Neuronal stem cell (in vitro differentiated cells): ENCODE results near the gene SLC2A10.
A peak's percentile ranks its signal among the peaks of the same experiment; 100 is the strongest.

Source experiments
- DNase-seq: peaks from one replicate; pipeline ENCODE4 v3.0.0-alpha.2; 2013; ENCODE audit warnings: low spot score
- H2AFZ ChIP-seq: one replicate; pipeline ENCODE4 v1.6.1; 2013; ENCODE audit warnings: mild to moderate bottlenecking, low read length, inconsistent platforms
- H2AK5ac ChIP-seq: 2 replicates; pipeline ENCODE4 v1.6.1; 2013; ENCODE audit warnings: low read depth, mild to moderate bottlenecking, inconsistent platforms, low read length, moderate library complexity, mixed read lengths
- H2BK120ac ChIP-seq: 2 replicates; pipeline ENCODE4 v1.6.1; 2013; ENCODE audit warnings: low read depth, mild to moderate bottlenecking, inconsistent platforms, low read length, moderate library complexity, mixed read lengths
- H2BK12ac ChIP-seq: one replicate; pipeline ENCODE4 v1.6.1; 2013; ENCODE audit warnings: low read length, inconsistent platforms
- H2BK15ac ChIP-seq: 2 replicates; pipeline ENCODE4 v1.6.1; 2013; ENCODE audit warnings: mild to moderate bottlenecking, low read length, inconsistent platforms, mixed read lengths
- H2BK5ac ChIP-seq: one replicate; pipeline ENCODE4 v1.6.1; 2013; ENCODE audit warnings: inconsistent platforms, mild to moderate bottlenecking, low read length, moderate library complexity
- H3K14ac ChIP-seq: one replicate; pipeline ENCODE4 v1.6.1; 2013; ENCODE audit warnings: low read length, inconsistent platforms
- H3K18ac ChIP-seq: 2 replicates; pipeline ENCODE4 v1.6.1; 2013; ENCODE audit warnings: low read length, inconsistent platforms
- H3K23ac ChIP-seq: 2 replicates; pipeline ENCODE4 v1.6.1; 2013; ENCODE audit warnings: low read depth, mild to moderate bottlenecking, mixed read lengths, low read length, inconsistent platforms; ENCODE audit not compliant: poor library complexity
- H3K27ac ChIP-seq: replicated peaks from 3 replicates; pipeline ENCODE4 v1.5.1; 2013; ENCODE audit warnings: low read length, inconsistent platforms
- H3K27me3 ChIP-seq, 3 experiments: 2 replicates each; pipeline ENCODE4 v1.6.1; 2013; ENCODE audit warnings: low read length in 3 of 3, mild to moderate bottlenecking in 2 of 3, inconsistent platforms in 1 of 3, low read depth in 1 of 3, mixed read lengths in 1 of 3, moderate library complexity in 1 of 3; ENCODE audit not compliant: control insufficient read depth in 3 of 3, insufficient read depth in 3 of 3
- H3K36me3 ChIP-seq, 2 donors: replicated peaks in 1 of 2; 2 replicates each; pipeline ENCODE4 v1.6.1; 2013; ENCODE audit warnings: low read length in 2 of 2; ENCODE audit not compliant: control insufficient read depth in 2 of 2, insufficient read depth in 2 of 2
- H3K4ac ChIP-seq: 2 replicates; pipeline ENCODE4 v1.6.1; 2013; ENCODE audit warnings: inconsistent platforms, mild to moderate bottlenecking, low read length, moderate library complexity
- H3K4me1 ChIP-seq, 2 donors: 1 replicate in 1 of 2; 2 replicates in 1 of 2; pipeline ENCODE4 v1.6.1; 2013; ENCODE audit warnings: low read length in 2 of 2, low read depth in 1 of 2; ENCODE audit not compliant: control insufficient read depth in 2 of 2, insufficient read depth in 1 of 2
- H3K4me2 ChIP-seq: one replicate; pipeline ENCODE4 v1.6.1; 2013; ENCODE audit warnings: mild to moderate bottlenecking, low read length, inconsistent platforms; ENCODE audit not compliant: insufficient read depth, poor library complexity, severe bottlenecking
- H3K4me3 ChIP-seq, 2 donors: 2 replicates each; pipeline ENCODE4 v1.5.1; 2013; ENCODE audit warnings: low read length in 2 of 2, mild to moderate bottlenecking in 2 of 2, inconsistent platforms in 1 of 2, moderate library complexity in 1 of 2
- H3K79me1 ChIP-seq: one replicate; pipeline ENCODE4 v1.6.1; 2013; ENCODE audit warnings: low read depth, mild to moderate bottlenecking, inconsistent platforms, low read length, moderate library complexity
- H3K9ac ChIP-seq: one replicate; pipeline ENCODE4 v1.6.1; 2013; ENCODE audit warnings: mild to moderate bottlenecking, low read depth, low read length, inconsistent platforms; ENCODE audit not compliant: poor library complexity
- H3K9me3 ChIP-seq, 2 donors: replicated peaks in 1 of 2; 2 replicates each; pipeline versions ENCODE3 to v1.6.1; 2013; ENCODE audit warnings: low read length in 2 of 2, mild to moderate bottlenecking in 2 of 2, inconsistent platforms in 1 of 2, low read depth in 1 of 2, mixed read lengths in 1 of 2, moderate library complexity in 1 of 2; ENCODE audit not compliant: control insufficient read depth in 2 of 2, insufficient read depth in 1 of 2
- H4K8ac ChIP-seq: one replicate; pipeline ENCODE4 v1.6.1; 2013; ENCODE audit warnings: low read depth, mild to moderate bottlenecking, inconsistent platforms, low read length, moderate library complexity
- H4K91ac ChIP-seq: one replicate; pipeline ENCODE4 v1.6.1; 2013; ENCODE audit warnings: low read length, low read depth, mild to moderate bottlenecking, inconsistent platforms; ENCODE audit not compliant: poor library complexity
- WGBS, 2 donors: extraction: QIAGEN DNeasy Blood & Tissue Kit; methylation state at CpG; one replicate each; pipeline ENCODE4 v1.1.7; 2013; ENCODE audit warnings: missing lambda C conversion rate in 2 of 2, mixed read lengths in 1 of 2; ENCODE audit not compliant: insufficient read length in 2 of 2, insufficient replicate concordance in 1 of 2; ENCODE audit errors: extremely low coverage in 2 of 2; 5-methylcytosine and 5-hydroxymethylcytosine counted together

Gene SLC2A10

DNA sequence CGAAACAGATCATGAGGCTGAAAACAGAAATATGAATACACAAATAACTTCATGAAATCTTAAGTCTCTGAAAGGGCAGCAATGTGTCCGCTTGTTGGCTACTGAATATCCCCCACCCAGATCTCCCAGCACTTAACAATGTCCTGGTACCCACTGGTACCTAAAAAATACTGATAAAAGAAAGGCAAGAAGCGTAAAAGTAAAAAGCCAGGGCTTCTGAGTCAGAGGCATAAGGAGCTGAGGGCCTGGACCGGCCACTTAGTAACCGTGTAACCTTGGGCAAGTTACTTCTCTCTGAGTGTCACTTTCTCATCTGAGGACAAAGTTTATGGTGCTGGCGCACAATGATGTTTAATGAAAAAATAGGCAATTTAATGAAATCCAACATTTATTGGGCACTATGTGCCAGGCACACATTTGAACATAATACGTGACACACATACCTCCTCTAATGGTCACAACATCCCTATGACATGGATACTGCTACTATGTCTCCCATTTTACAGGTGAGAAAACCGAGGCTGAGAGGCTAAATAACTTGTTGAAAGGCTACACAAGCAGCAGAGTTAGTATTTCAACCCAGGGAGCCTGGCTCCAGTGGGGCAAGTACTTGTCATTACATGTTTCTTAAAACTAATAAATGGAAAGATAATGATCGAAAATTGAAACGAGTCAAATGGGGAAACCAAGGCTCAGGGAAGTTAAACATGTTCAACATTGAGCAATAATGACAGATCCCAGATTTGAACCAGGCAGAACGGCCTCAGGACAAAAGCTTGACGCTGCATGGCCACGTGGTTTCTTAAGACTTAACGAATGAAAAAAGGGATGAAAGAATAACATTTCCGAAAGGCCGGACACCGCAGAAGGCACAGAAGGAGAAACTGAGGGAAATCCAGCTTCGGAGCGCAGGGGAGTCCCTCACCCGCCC, 21.0 kb upstream of the SLC2A10 start:
- DNase-seq: no peak
- Histone ChIP-seq H3K36me3 (peaks cover 9 to 30% of the 10 kb centered on the region in 2 donors), H2AFZ (peak overlapping the region; percentile 86), H3K4me3 (peak overlapping the region; percentile 66 to 97), H3K23ac (peak overlapping the region; percentile 94), H3K27ac (peak overlapping the region; percentile 97), H3K9ac (peak overlapping the region; percentile 98), H3K4me1 (peaks cover 11 to 12% of the 10 kb centered on the region in 2 donors), H3K4ac (no peak overlapping the region), H4K91ac (no peak overlapping the region), H3K18ac (peak overlapping the region; percentile 97), H2BK5ac (peak overlapping the region; percentile 89), H2BK12ac (no peak overlapping the region), H2BK15ac (no peak overlapping the region), H3K14ac (peak overlapping the region; percentile 65), H3K79me1 (peaks cover 4% of the 10 kb centered on the region), H3K4me2 (peak overlapping the region; percentile 63), H3K27me3 (no peaks in the 10 kb centered on the region), H3K9me3 (no peaks in the 10 kb centered on the region), H4K8ac (no peak overlapping the region), H2AK5ac (no peak overlapping the region), H2BK120ac (no peak overlapping the region)
- WGBS, 2 donors: no CpG with 5 or more reads among the region's 20 CpGs

DNA sequence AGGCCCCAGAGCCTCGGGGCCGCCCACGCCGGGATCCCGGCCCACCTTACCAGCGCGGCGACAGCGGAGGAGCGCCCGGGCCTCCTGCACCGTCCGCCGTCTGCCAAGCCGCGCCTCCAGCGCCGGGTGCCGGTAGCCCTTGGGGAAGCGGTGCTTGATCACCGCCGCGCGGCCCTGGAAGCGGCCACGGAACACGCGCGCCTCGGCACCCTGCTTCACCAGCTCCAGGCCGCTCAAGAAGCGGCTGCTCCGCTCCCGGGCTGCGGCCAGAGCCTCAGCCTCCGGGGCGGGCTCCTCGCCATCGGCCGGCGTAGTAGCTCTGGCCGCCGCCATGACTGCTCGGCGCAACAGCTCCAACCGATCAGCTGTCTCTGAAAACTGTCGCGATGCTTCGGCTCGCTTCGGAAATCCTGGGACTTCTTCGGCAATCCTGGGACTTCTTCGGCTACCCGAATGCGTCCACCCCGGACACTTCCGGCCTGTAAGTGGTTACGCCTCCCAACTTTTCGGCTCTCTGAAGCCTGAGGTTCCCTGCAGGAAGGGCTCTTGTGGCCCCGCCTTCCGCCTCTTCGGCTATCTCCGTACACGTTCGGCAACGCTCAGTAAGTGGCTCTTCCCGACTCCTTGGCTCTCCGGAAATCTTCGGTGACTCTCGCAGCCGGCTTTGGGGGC, 20.2 kb upstream of the SLC2A10 start, which contains the start of gene TP53RK:
TP53RK (minus strand) TSS at position 363 of the 672 bp plus-strand sequence; CDS start at position 333, 30 bp downstream.
- WGBS, 2 donors: no CpG with 5 or more reads among the region's 71 CpGs
- H2AFZ ChIP-seq: peak within 1 kb of the TSS; percentile 86
- H3K18ac ChIP-seq: peak within 1 kb of the TSS; percentile 97
- H3K4me3 ChIP-seq: peak within 1 kb of the TSS; percentile 66 to 97
- H4K8ac ChIP-seq: no peak within 1 kb of the TSS
- peak within 1 kb of the TSS; percentile 89 for H2BK5ac ChIP-seq
- H4K91ac ChIP-seq: no peak within 1 kb of the TSS
- H3K14ac ChIP-seq: peak within 1 kb of the TSS; percentile 65
- peak within 1 kb of the TSS; percentile 98 for H3K9ac ChIP-seq
- H3K23ac ChIP-seq: peak within 1 kb of the TSS; percentile 94
- peak within 1 kb of the TSS; percentile 51 for H2AK5ac ChIP-seq
- H2BK12ac ChIP-seq: peak within 1 kb of the TSS; percentile 86
- H3K27ac ChIP-seq: peak within 1 kb of the TSS; percentile 97
- peak within 1 kb of the TSS; percentile 65 for H3K4me2 ChIP-seq
- no peak within 1 kb of the TSS for H2BK120ac ChIP-seq
- peaks cover 2% of the 10 kb centered on the region for H3K79me1 ChIP-seq
- no peak within 1 kb of the TSS for H3K4ac ChIP-seq
- peaks cover 6 to 9% of the 10 kb centered on the region in 2 donors for H3K4me1 ChIP-seq
- no peaks in the 10 kb centered on the region for H3K9me3 ChIP-seq
- peaks cover 9 to 30% of the 10 kb centered on the region in 2 donors for H3K36me3 ChIP-seq
- peak; percentile 100 for DNase-seq
- no peak within 1 kb of the TSS for H2BK15ac ChIP-seq
- H3K27me3 ChIP-seq: no peaks in the 10 kb centered on the region

GRCh38 chr20:46689754-46690085, 19.7 kb upstream of the SLC2A10 start:
- peak overlapping the region; percentile 81 for H3K27ac ChIP-seq

More at GRCh38 chr20:46689754-46690085, 19.7 kb upstream of the SLC2A10 start:
- H3K79me1 ChIP-seq: peaks cover 2% of the 10 kb centered on the region
- no peak overlapping the region for H2BK5ac ChIP-seq
- H3K36me3 ChIP-seq: peaks cover 9 to 26% of the 10 kb centered on the region in 2 donors
- no peak overlapping the region for H4K8ac ChIP-seq
- no peak overlapping the region for H3K23ac ChIP-seq
- no peaks in the 10 kb centered on the region for H3K9me3 ChIP-seq
- H3K14ac ChIP-seq: no peak overlapping the region
- no CpG with 5 or more reads among the region's 12 CpGs for WGBS, 2 donors
- peaks cover 9 to 10% of the 10 kb centered on the region in 2 donors for H3K4me1 ChIP-seq
- H2BK12ac ChIP-seq: no peak overlapping the region
- no peak for DNase-seq
- H3K4me3 ChIP-seq: peak overlapping the region in 1 of 2 donors; percentile 46
- peak overlapping the region; percentile 62 for H2AFZ ChIP-seq
- no peak overlapping the region for H3K4ac ChIP-seq
- no peaks in the 10 kb centered on the region for H3K27me3 ChIP-seq
- H3K9ac ChIP-seq: no peak overlapping the region
- no peak overlapping the region for H2BK120ac ChIP-seq
- no peak overlapping the region for H3K18ac ChIP-seq
- H4K91ac ChIP-seq: no peak overlapping the region
- no peak overlapping the region for H2BK15ac ChIP-seq
- H3K4me2 ChIP-seq: peak overlapping the region; percentile 65
- H2AK5ac ChIP-seq: no peak overlapping the region
